H9 (cell line): Measurements from ENCODE around the gene PEPD. TPM values are rescaled to one million over a fixed set of nuclear protein-coding genes. Genes with fewer than 3 reads are reported as not detected.

ENCODE experiments used
- DNase-seq: peaks from one replicate; pipeline ENCODE4 v3.0.0-alpha.2; 2017
- H2AFZ ChIP-seq: one replicate; pipeline ENCODE4 v1.6.1; 2013; ENCODE audit warnings: mild to moderate bottlenecking, low read length, control low read depth, moderate library complexity
- H2AK5ac ChIP-seq: 2 replicates; pipeline ENCODE4 v1.6.1; 2013; ENCODE audit warnings: low read length, control low read depth, mixed read lengths; ENCODE audit not compliant: insufficient read length
- H2BK120ac ChIP-seq: one replicate; pipeline ENCODE4 v1.6.1; 2013; ENCODE audit warnings: low read depth, mild to moderate bottlenecking, low read length, control low read depth, inconsistent platforms; ENCODE audit not compliant: poor library complexity, severe bottlenecking
- H2BK12ac ChIP-seq: 2 replicates; pipeline ENCODE4 v1.6.1; 2013; ENCODE audit warnings: low read length, control low read depth, mixed read lengths, low read depth; ENCODE audit not compliant: insufficient read length
- H2BK15ac ChIP-seq: 2 replicates; pipeline ENCODE4 v1.6.1; 2013; ENCODE audit warnings: low read depth, low read length, control low read depth
- H2BK20ac ChIP-seq: one replicate; pipeline ENCODE4 v1.6.1; 2013; ENCODE audit warnings: low read depth, mild to moderate bottlenecking, low read length, control low read depth, inconsistent platforms; ENCODE audit not compliant: poor library complexity, severe bottlenecking
- H2BK5ac ChIP-seq: 2 replicates; pipeline ENCODE4 v1.6.1; 2013; ENCODE audit warnings: low read length, control low read depth, mixed read lengths; ENCODE audit not compliant: insufficient read length
- H3K14ac ChIP-seq: 2 replicates; pipeline ENCODE4 v1.6.1; 2013; ENCODE audit warnings: low read length, control low read depth; ENCODE audit not compliant: insufficient read depth
- H3K18ac ChIP-seq: 2 replicates; pipeline ENCODE4 v1.6.1; 2013; ENCODE audit warnings: low read depth, mild to moderate bottlenecking, mixed read lengths, low read length, control low read depth; ENCODE audit not compliant: insufficient read length
- H3K23ac ChIP-seq: 2 replicates; pipeline ENCODE4 v1.6.1; 2013; ENCODE audit warnings: low read length, control low read depth, mixed read lengths, low read depth; ENCODE audit not compliant: insufficient read length
- H3K23me2 ChIP-seq: 2 replicates; pipeline ENCODE4 v1.6.1; 2013; ENCODE audit warnings: low read depth, mild to moderate bottlenecking, mixed read lengths, low read length, control low read depth; ENCODE audit not compliant: insufficient read length, poor library complexity, severe bottlenecking
- H3K27ac ChIP-seq: 2 replicates; pipeline ENCODE4 v1.5.1; 2013; ENCODE audit warnings: low read length, control low read depth, mixed read lengths, low read depth; ENCODE audit not compliant: insufficient read length
- H3K27me3 ChIP-seq: 2 replicates; pipeline ENCODE4 v1.6.1; 2013; ENCODE audit warnings: low read length, control low read depth, inconsistent platforms; ENCODE audit not compliant: insufficient read depth
- H3K4ac ChIP-seq: 2 replicates; pipeline ENCODE4 v1.6.1; 2013; ENCODE audit warnings: low read depth, mild to moderate bottlenecking, control low read depth, inconsistent platforms, low read length, moderate library complexity
- H3K4me1 ChIP-seq: 2 replicates; pipeline ENCODE4 v1.6.1; 2013; ENCODE audit warnings: low read length, control low read depth, inconsistent platforms; ENCODE audit not compliant: insufficient read depth
- H3K4me2 ChIP-seq: 2 replicates; pipeline ENCODE4 v1.6.1; 2013; ENCODE audit warnings: low read length, control low read depth, mixed read lengths; ENCODE audit not compliant: insufficient read length, insufficient read depth
- H3K56ac ChIP-seq: 2 replicates; pipeline ENCODE4 v1.6.1; 2013; ENCODE audit warnings: low read depth, mild to moderate bottlenecking, mixed read lengths, low read length, control low read depth; ENCODE audit not compliant: insufficient read length
- H3K79me1 ChIP-seq: 2 replicates; pipeline ENCODE4 v1.6.1; 2013; ENCODE audit warnings: low read depth, mild to moderate bottlenecking, moderate library complexity, low read length, control low read depth, inconsistent platforms; ENCODE audit not compliant: insufficient read depth, poor library complexity, severe bottlenecking
- H3K79me2 ChIP-seq: 2 replicates; pipeline ENCODE4 v1.6.1; 2013; ENCODE audit warnings: low read length, control low read depth, inconsistent platforms; ENCODE audit not compliant: insufficient read depth
- H3K9ac ChIP-seq: 2 replicates; pipeline ENCODE4 v1.6.1; 2013; ENCODE audit warnings: low read length, control low read depth, mixed read lengths; ENCODE audit not compliant: insufficient read length; ENCODE audit errors: extremely low read depth
- H3K9me3 ChIP-seq: one replicate; pipeline ENCODE4 v1.6.1; 2013; ENCODE audit warnings: low read depth, low read length, inconsistent platforms; ENCODE audit not compliant: control insufficient read depth
- H3T11ph ChIP-seq: one replicate; pipeline ENCODE4 v1.6.1; 2013; ENCODE audit warnings: mild to moderate bottlenecking, low read length, control low read depth, inconsistent platforms
- H4K20me1 ChIP-seq: one replicate; pipeline ENCODE4 v1.6.1; 2013; ENCODE audit not compliant: control insufficient read depth, insufficient read length, insufficient read depth
- H4K5ac ChIP-seq: 2 replicates; pipeline ENCODE4 v1.6.1; 2013; ENCODE audit warnings: low read depth, mild to moderate bottlenecking, mixed read lengths, low read length, control low read depth; ENCODE audit not compliant: insufficient read length
- H4K8ac ChIP-seq: replicated peaks from 2 replicates; pipeline ENCODE4 v1.6.1; 2013; ENCODE audit warnings: low read length, control low read depth, mixed read lengths, low read depth; ENCODE audit not compliant: insufficient read length
- H4K91ac ChIP-seq: 2 replicates; pipeline ENCODE4 v1.6.1; 2013; ENCODE audit warnings: low read depth, mild to moderate bottlenecking, moderate library complexity, mixed read lengths, low read length, control low read depth; ENCODE audit not compliant: insufficient read length
- H3K27ac Mint-ChIP-seq, 3 experiments: 2 replicates in 2 of 3; 3 replicates in 1 of 3; pipeline ENCODE4 v1.8.0; 2020 to 2021; ENCODE audit warnings: mixed read lengths in 3 of 3, mild to moderate bottlenecking in 1 of 3, moderate library complexity in 1 of 3
- H3K27me3 Mint-ChIP-seq: 2 replicates; pipeline ENCODE4 v1.8.0; 2021; ENCODE audit warnings: low read depth, mild to moderate bottlenecking, moderate library complexity, mixed read lengths
- H3K36me3 Mint-ChIP-seq, 3 experiments: 2 replicates in 2 of 3; 3 replicates in 1 of 3; pipeline ENCODE4 v1.8.0; 2020 to 2021; ENCODE audit warnings: low read depth in 3 of 3, mixed read lengths in 3 of 3; ENCODE audit not compliant: insufficient read depth in 1 of 3
- H3K4me1 Mint-ChIP-seq, 2 experiments: 2 replicates each; pipeline ENCODE4 v1.8.0; 2020; ENCODE audit warnings: mixed read lengths in 2 of 2
- H3K4me3 Mint-ChIP-seq, 2 experiments: 2 replicates in 1 of 2; 3 replicates in 1 of 2; pipeline ENCODE4 v1.8.0; 2020 to 2021; ENCODE audit warnings: mild to moderate bottlenecking in 2 of 2, mixed read lengths in 2 of 2, moderate library complexity in 1 of 2
- H3K9me3 Mint-ChIP-seq, 2 experiments: 2 replicates in 1 of 2; 3 replicates in 1 of 2; pipeline ENCODE4 v1.8.0; 2020; ENCODE audit warnings: mild to moderate bottlenecking in 2 of 2, mixed read lengths in 2 of 2, moderate library complexity in 1 of 2
- WGBS: extraction: QIAGEN DNeasy Blood & Tissue Kit; methylation state at CpG from one replicate; pipeline ENCODE4 v1.1.7; 2013; ENCODE audit warnings: missing lambda C conversion rate, low lambda C conversion rate, mixed read lengths; ENCODE audit not compliant: insufficient read length; ENCODE audit errors: extremely low coverage; 5-methylcytosine and 5-hydroxymethylcytosine counted together
- total RNA-seq: library from RNA; stranded (reverse); gene quantifications from 2 replicates; pipeline ENCODE4 v1.2.1, GENCODE V29; 2021
- TF ChIP-seq, protein P1 (sequence below): fragments of 200-600 bp; sonication (generic); conservative IDR thresholded peaks from 3 replicates; pipeline ENCODE4 v1.8.0; 2021; ENCODE audit warnings: antibody characterized with exemption, mild to moderate bottlenecking

PEPD gene
- total RNA-seq, 1 experiment from 2014 or later, result 52.8 TPM

DNA sequence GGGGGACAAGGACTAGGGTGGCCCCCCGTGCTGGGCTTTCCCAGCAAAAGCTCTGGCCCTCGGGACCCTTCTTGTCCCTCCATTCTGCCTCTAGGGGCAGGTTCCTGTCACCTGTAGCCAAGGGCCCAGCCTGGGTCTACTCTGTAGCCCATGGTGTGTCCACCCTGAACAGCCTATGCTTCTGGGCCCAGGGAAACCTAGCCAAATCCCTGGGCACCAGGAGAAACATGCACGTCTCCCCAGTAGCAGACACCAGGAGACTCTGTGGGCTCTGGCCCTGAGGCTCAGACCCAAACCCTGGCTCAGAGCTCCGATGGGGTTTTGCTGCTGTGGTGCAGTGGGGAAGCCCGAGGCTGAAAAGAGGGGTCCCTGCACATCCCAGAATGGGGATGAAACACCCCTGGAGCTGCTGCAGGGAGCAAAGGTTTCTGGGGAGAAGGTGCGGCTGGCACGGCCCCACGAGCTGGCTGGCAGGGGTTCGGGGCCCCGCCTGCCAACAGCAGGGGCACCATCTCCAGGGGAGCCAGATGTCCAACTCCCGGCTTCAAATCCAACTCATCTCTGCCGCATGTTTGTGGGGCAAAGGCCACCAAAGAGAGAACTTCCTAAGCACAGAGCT, 129.9 kb downstream of the PEPD start:
- no CpG with 5 or more reads among the region's 12 CpGs for WGBS
- Histone ChIP-seq H3K4ac (no peak overlapping the region), H4K20me1 (peaks cover 2% of the 10 kb centered on the region), H3K79me2 (no peaks in the 10 kb centered on the region), H2BK15ac (no peak overlapping the region), H3K9ac (no peak overlapping the region), H3K4me2 (no peak overlapping the region), H4K91ac (no peak overlapping the region), H3K79me1 (no peaks in the 10 kb centered on the region), H3K27ac (no peak overlapping the region), H2BK12ac (no peak overlapping the region), H2AFZ (no peak overlapping the region), H2BK20ac (no peak overlapping the region), H2BK120ac (no peak overlapping the region), H3K4me1 (peaks cover 1% of the 10 kb centered on the region; the same call in 1 of the 2 replicates), H3K14ac (no peak overlapping the region), H3K27me3 (no peaks in the 10 kb centered on the region), H2AK5ac (no peak overlapping the region), H3T11ph (no peak overlapping the region), H3K18ac (no peak overlapping the region), H3K9me3 (no peaks in the 10 kb centered on the region), H2BK5ac (no peak overlapping the region), H4K8ac (no peak overlapping the region), H3K23ac (no peak overlapping the region), H3K56ac (no peak overlapping the region), H3K23me2 (no peaks in the 10 kb centered on the region), H4K5ac (no peak overlapping the region)
- Mint-ChIP-seq H3K4me3 (no peak overlapping the region), H3K4me1 (peaks cover 2 to 17% of the 10 kb centered on the region in 2 experiments; a peak in 2 of 4 replicates), H3K9me3 (no peaks in the 10 kb centered on the region), H3K27ac (no peak overlapping the region), H3K27me3 (no peaks in the 10 kb centered on the region; the same call in 1 of the 2 replicates), H3K36me3 (0 out of 7 replicates have a peak, but pooled peaks cover 0 to 5% (median 4%) of the 10 kb centered on the region in 3 experiments)
- no peak for DNase-seq
- TF ChIP-seq, protein P1, sequence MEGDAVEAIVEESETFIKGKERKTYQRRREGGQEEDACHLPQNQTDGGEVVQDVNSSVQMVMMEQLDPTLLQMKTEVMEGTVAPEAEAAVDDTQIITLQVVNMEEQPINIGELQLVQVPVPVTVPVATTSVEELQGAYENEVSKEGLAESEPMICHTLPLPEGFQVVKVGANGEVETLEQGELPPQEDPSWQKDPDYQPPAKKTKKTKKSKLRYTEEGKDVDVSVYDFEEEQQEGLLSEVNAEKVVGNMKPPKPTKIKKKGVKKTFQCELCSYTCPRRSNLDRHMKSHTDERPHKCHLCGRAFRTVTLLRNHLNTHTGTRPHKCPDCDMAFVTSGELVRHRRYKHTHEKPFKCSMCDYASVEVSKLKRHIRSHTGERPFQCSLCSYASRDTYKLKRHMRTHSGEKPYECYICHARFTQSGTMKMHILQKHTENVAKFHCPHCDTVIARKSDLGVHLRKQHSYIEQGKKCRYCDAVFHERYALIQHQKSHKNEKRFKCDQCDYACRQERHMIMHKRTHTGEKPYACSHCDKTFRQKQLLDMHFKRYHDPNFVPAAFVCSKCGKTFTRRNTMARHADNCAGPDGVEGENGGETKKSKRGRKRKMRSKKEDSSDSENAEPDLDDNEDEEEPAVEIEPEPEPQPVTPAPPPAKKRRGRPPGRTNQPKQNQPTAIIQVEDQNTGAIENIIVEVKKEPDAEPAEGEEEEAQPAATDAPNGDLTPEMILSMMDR, result no peak; the same call in 2 of the 3 replicates
